Spinal cord (tissue), 10 donors: Measurements from ENCODE around the gene PGLYRP3. TPM values are rescaled to one million over a fixed set of nuclear protein-coding genes. Genes with fewer than 3 reads are reported as not detected.

ENCODE experiments used
- DNase-seq, 6 donors: peaks; one replicate each; pipeline versions ENCODE4 v3.0.0 to v3.0.0-alpha.2; 2013 to 2015; ENCODE audit warnings: low spot score in 6 of 6, low read depth in 4 of 6
- H3K27ac ChIP-seq: one replicate; pipeline ENCODE4 v1.5.1; 2013; ENCODE audit warnings: low read depth, low read length, control low read depth
- H3K27me3 ChIP-seq: one replicate; pipeline ENCODE4 v1.6.1; 2013; ENCODE audit warnings: low read length; ENCODE audit not compliant: control insufficient read depth, insufficient read depth
- H3K36me3 ChIP-seq: one replicate; pipeline ENCODE4 v1.6.1; 2013; ENCODE audit warnings: low read length; ENCODE audit not compliant: control insufficient read depth, insufficient read depth
- H3K4me1 ChIP-seq: one replicate; pipeline ENCODE4 v1.6.1; 2013; ENCODE audit warnings: low read length; ENCODE audit not compliant: control insufficient read depth, insufficient read depth
- H3K4me3 ChIP-seq: one replicate; pipeline ENCODE4 v1.5.1; 2013; ENCODE audit warnings: low read depth, low read length, control low read depth
- H3K9me3 ChIP-seq: one replicate; pipeline ENCODE4 v1.6.1; 2013; ENCODE audit warnings: low read length; ENCODE audit not compliant: control insufficient read depth, insufficient read depth
- WGBS: methylation state at CpG from one replicate; pipeline ENCODE4 v1.1.5; 2013; ENCODE audit warnings: missing lambda C conversion rate; ENCODE audit not compliant: insufficient coverage; 5-methylcytosine and 5-hydroxymethylcytosine counted together
- long read RNA-seq, 4 donors: transcript quantifications; one replicate each; lab custom pipeline, GENCODE V29; 2026
- polyA plus RNA-seq, 2 donors: library from polyadenylated mRNA; unstranded; fragments of 120-200 nt; gene quantifications; one replicate each; pipeline ENCODE4 v1.2.1, GENCODE V29; 2013; ENCODE audit not compliant: insufficient read length in 2 of 2
- total RNA-seq, 2 donors: library from RNA; depleted of rRNA in 1 of 2; stranded (reverse); fragments of 120-200 nt in 1 of 2; fragments of >200 nt in 1 of 2; gene quantifications; one replicate each; pipeline versions ENCODE4 v1.2.3 to v1.2.4, GENCODE V29; 2013 to 2014
- donor health status: healthy.

The PGLYRP3 gene
- total RNA-seq, result not detected
- polyA plus RNA-seq, result not detected
- long read RNA-seq, donor 1, result 0 reads
- long read RNA-seq, donor 2, result 0 reads
- long read RNA-seq, donor 3, result 0 reads
- long read RNA-seq, donor 4, result 0 reads

- Histone ChIP-seq H3K9me3 (no peaks in the 10 kb centered on the region), H3K36me3 (no peaks in the 10 kb centered on the region), H3K27ac (no peak within 1 kb of the TSS), H3K27me3 (no peaks in the 10 kb centered on the region), H3K4me1 (no peaks in the 10 kb centered on the region), H3K4me3 (no peak within 1 kb of the TSS)
- DNase-seq, result no peak
- WGBS, result 82% methylated on average over 3 of the region's 4 CpGs
Observed at GRCh38 chr1:153312570-153313186, at the start of gene PGLYRP3. Gene PGLYRP3, minus strand, starts transcription at chr1:153312952. Its CDS starts 2,287 bp downstream, at chr1:153310665.

GRCh38 chr1:153362187-153362775 lies 49.5 kb upstream of the PGLYRP3 start:
- Histone ChIP-seq H3K27ac (no peak overlapping the region), H3K4me1 (no peaks in the 10 kb centered on the region), H3K36me3 (no peaks in the 10 kb centered on the region), H3K4me3 (no peak overlapping the region), H3K9me3 (no peaks in the 10 kb centered on the region), H3K27me3 (no peaks in the 10 kb centered on the region)
- WGBS, result 84% methylated on average over 3 of the region's 3 CpGs
- peak in 1 of 6 donors; percentile 6 for DNase-seq

GRCh38 chr1:153361480-153362109 lies 48.8 kb upstream of the PGLYRP3 start:
- Histone ChIP-seq H3K27ac (no peak overlapping the region), H3K4me3 (no peak overlapping the region), H3K9me3 (no peaks in the 10 kb centered on the region), H3K27me3 (no peaks in the 10 kb centered on the region), H3K4me1 (no peaks in the 10 kb centered on the region), H3K36me3 (no peaks in the 10 kb centered on the region)
- DNase-seq, result no peak
- WGBS, result 76% methylated on average over 3 of the region's 4 CpGs

- no peak overlapping the region for H3K27ac ChIP-seq
- H3K9me3 ChIP-seq, result no peaks in the 10 kb centered on the region
- H3K27me3 ChIP-seq, result no peaks in the 10 kb centered on the region
- H3K4me1 ChIP-seq, result no peaks in the 10 kb centered on the region
- WGBS, result 91% methylated on average over 7 of the region's 11 CpGs
- no peak overlapping the region for H3K4me3 ChIP-seq
- no peaks in the 10 kb centered on the region for H3K36me3 ChIP-seq
- DNase-seq, result no peak
Observed at GRCh38 chr1:153360592-153361479, 48.1 kb upstream of the PGLYRP3 start.

- WGBS, result no CpG with 5 or more reads among the region's 2 CpGs
- DNase-seq, result no peak
- Histone ChIP-seq H3K9me3 (no peaks in the 10 kb centered on the region), H3K27me3 (no peaks in the 10 kb centered on the region), H3K4me1 (no peaks in the 10 kb centered on the region), H3K4me3 (no peak overlapping the region), H3K27ac (no peak overlapping the region), H3K36me3 (no peaks in the 10 kb centered on the region)
Observed at GRCh38 chr1:153360190-153360589, 47.4 kb upstream of the PGLYRP3 start.

GRCh38 chr1:153359241-153359640 lies 46.5 kb upstream of the PGLYRP3 start:
- Histone ChIP-seq H3K27me3 (no peaks in the 10 kb centered on the region), H3K4me3 (no peak overlapping the region), H3K36me3 (no peaks in the 10 kb centered on the region), H3K27ac (no peak overlapping the region), H3K4me1 (no peaks in the 10 kb centered on the region), H3K9me3 (no peaks in the 10 kb centered on the region)
- 89% methylated on average over 2 of the region's 6 CpGs for WGBS
- DNase-seq, result no peak

- Histone ChIP-seq H3K36me3 (no peaks in the 10 kb centered on the region), H3K9me3 (no peaks in the 10 kb centered on the region), H3K4me3 (no peak overlapping the region), H3K27ac (no peak overlapping the region), H3K4me1 (no peaks in the 10 kb centered on the region), H3K27me3 (no peaks in the 10 kb centered on the region)
- 88% methylated on average over 3 of the region's 3 CpGs for WGBS
- no peak for DNase-seq
Observed at GRCh38 chr1:153358691-153358975, 45.9 kb upstream of the PGLYRP3 start.

GRCh38 chr1:153357853-153358690 lies 45.3 kb upstream of the PGLYRP3 start, which contains the start of gene S100A9:
Gene S100A9, plus strand, starts transcription at chr1:153357854. Its CDS starts 430 bp downstream, at chr1:153358284.
- Histone ChIP-seq H3K4me3 (no peak within 1 kb of the TSS), H3K9me3 (no peaks in the 10 kb centered on the region), H3K36me3 (no peaks in the 10 kb centered on the region), H3K4me1 (no peaks in the 10 kb centered on the region), H3K27me3 (no peaks in the 10 kb centered on the region), H3K27ac (no peak within 1 kb of the TSS)
- 79% methylated on average over 10 of the region's 11 CpGs for WGBS
- DNase-seq, result no peak
